GM12878 (cell line): ENCODE results near the gene SRPK3. TPM values are rescaled to one million over a fixed set of nuclear protein-coding genes. Genes with fewer than 3 reads are reported as not detected.

Experiments used
- ATAC-seq: fragments of 200-7000 bp; cut with Tn5 transposase; 3 replicates; pipeline ENCODE4 v1.9.1; 2020; ENCODE audit warnings: mild to moderate bottlenecking, moderate library complexity
- BruUV-seq: library from RNA; stranded (reverse); fragments of 400-500 nt; replicated peaks from 2 replicates; lab custom pipeline; 2021; lab: Mats Ljungman, UMichigan
- CTCF ChIA-PET: fragments of 300-600 bp; sonication (Branson Sonifier 250); formaldehyde crosslinking; extraction: SDS; loops from one replicate; lab custom pipeline; 2021; ENCODE audit warnings: inconsistent platforms; lab: Yijun Ruan, JAX
- POLR2A ChIA-PET: fragments of 350-600 bp; formaldehyde crosslinking; extraction: SDS; loops from one replicate; lab custom pipeline; 2021; ENCODE audit warnings: inconsistent platforms; lab: Charles Lee
- RAD21 ChIA-PET: fragments of 300-600 bp; sonication (Branson Sonifier 250); formaldehyde crosslinking; loops from one replicate; lab custom pipeline; 2023; ENCODE audit warnings: antibody characterized with exemption; ENCODE audit not compliant: unreplicated experiment; lab: Charles Lee
- SMC1A ChIA-PET: fragments of 300-600 bp; sonication (Branson Sonifier 250); formaldehyde crosslinking; loops from one replicate; lab custom pipeline; 2023; ENCODE audit not compliant: unreplicated experiment, uncharacterized antibody; lab: Charles Lee
- DNase-seq: peaks from one replicate; pipeline ENCODE4 v3.0.0-alpha.2; 2011; ENCODE audit warnings: low read depth, low spot score
- FAIRE-seq: peaks from 3 replicates; lab custom pipeline; 2011; peaks lifted over from hg19 to GRCh38; lab: Jason Lieb, UNC
- H2AFZ ChIP-seq: 2 replicates; pipeline ENCODE4 v1.6.0; 2011; ENCODE audit warnings: low read depth, low read length, control low read depth; ENCODE audit not compliant: control insufficient read depth
- H3K27ac ChIP-seq: 2 replicates; pipeline ENCODE4 v1.5.1; 2011; ENCODE audit warnings: control low read depth; ENCODE audit not compliant: control insufficient read depth, insufficient read depth
- H3K27me3 ChIP-seq, 2 experiments: replicated peaks in 1 of 2; 2 replicates each; pipeline versions ENCODE4 v1.6.0 to v1.6.1; 2011; ENCODE audit warnings: low read length in 1 of 2; ENCODE audit not compliant: control insufficient read depth in 2 of 2, insufficient read depth in 2 of 2
- H3K36me3 ChIP-seq, 2 experiments: 2 replicates each; pipeline ENCODE4 v1.5.1; 2011; ENCODE audit warnings: low read length in 1 of 2; ENCODE audit not compliant: control insufficient read depth in 2 of 2, insufficient read depth in 2 of 2
- H3K4me1 ChIP-seq: 2 replicates; pipeline ENCODE4 v1.6.1; 2011; ENCODE audit warnings: mild to moderate bottlenecking, low read length, moderate library complexity, mixed read lengths; ENCODE audit not compliant: control insufficient read depth, insufficient read depth
- H3K4me2 ChIP-seq: 2 replicates; pipeline ENCODE4 v1.6.0; 2011; ENCODE audit warnings: control low read depth; ENCODE audit not compliant: control insufficient read depth, insufficient read depth
- H3K4me3 ChIP-seq: fragments of 200-600 bp; sonication (generic); 2 replicates; pipeline ENCODE4 v1.5.1; 2016
- H3K79me2 ChIP-seq: 2 replicates; pipeline ENCODE4 v1.6.0; 2011; ENCODE audit warnings: low read length; ENCODE audit not compliant: control insufficient read depth, insufficient read depth
- H3K9ac ChIP-seq: 2 replicates; pipeline ENCODE4 v1.8.0; 2011; ENCODE audit warnings: low read length, control low read depth, mixed read lengths; ENCODE audit not compliant: control insufficient read depth, insufficient read depth
- H3K9me3 ChIP-seq: replicated peaks from 3 replicates; pipeline ENCODE4 v1.5.1; 2011; ENCODE audit warnings: mild to moderate bottlenecking, low read length; ENCODE audit not compliant: control insufficient read depth, insufficient read depth
- H4K20me1 ChIP-seq: 2 replicates; pipeline ENCODE4 v1.6.0; 2011; ENCODE audit not compliant: control insufficient read depth, insufficient read depth
- CEBPB ChIP-seq, 2 experiments: fragments of 150-350 bp in 1 of 2; IDR thresholded peaks; 2 replicates each; pipeline ENCODE4 v1.6.1; 2012 to 2014; ENCODE audit warnings: low read depth in 2 of 2, low read length in 2 of 2, borderline replicate concordance in 1 of 2, inconsistent platforms in 1 of 2
- HDAC6 ChIP-seq: fragments of 200-600 bp; sonication (generic); IDR thresholded peaks from one replicate; pipeline ENCODE4 v1.8.0; 2017; ENCODE audit warnings: antibody characterized with exemption; ENCODE audit not compliant: unreplicated experiment
- HSF1 ChIP-seq: fragments of 150-350 bp; IDR thresholded peaks from 2 replicates; pipeline ENCODE4 v1.6.1; 2014; ENCODE audit warnings: mild to moderate bottlenecking, low read depth, low read length
- IKZF2 ChIP-seq, 2 experiments: fragments of 450-650 bp; IDR thresholded peaks; 2 replicates each; pipeline ENCODE4 v1.6.1; 2017; ENCODE audit warnings: mild to moderate bottlenecking in 2 of 2, moderate library complexity in 2 of 2
- IRF5 ChIP-seq: fragments of 450-650 bp; IDR thresholded peaks from 2 replicates; pipeline ENCODE4 v1.6.1; 2017; ENCODE audit warnings: borderline replicate concordance
- JUNB ChIP-seq: IDR thresholded peaks from 2 replicates; pipeline ENCODE4 v1.6.1; 2016; ENCODE audit warnings: antibody characterized with exemption, mild to moderate bottlenecking
- MAX ChIP-seq: IDR thresholded peaks from 2 replicates; pipeline ENCODE4 v1.6.1; 2012; ENCODE audit warnings: low read depth, low read length, improper control_type of control experiment
- MLLT1 ChIP-seq: fragments of 450-650 bp; IDR thresholded peaks from 2 replicates; pipeline ENCODE4 v1.6.1; 2016; ENCODE audit warnings: mild to moderate bottlenecking
- MXI1 ChIP-seq: fragments of 150-350 bp; IDR thresholded peaks from 2 replicates; pipeline ENCODE4 v1.6.1; 2011; ENCODE audit warnings: low read depth, mild to moderate bottlenecking, inconsistent platforms, low read length, improper control_type of control experiment
- NFYA ChIP-seq: IDR thresholded peaks from 2 replicates; pipeline ENCODE4 v1.6.1; 2011; ENCODE audit warnings: low read depth, mild to moderate bottlenecking, low read length, improper control_type of control experiment, borderline replicate concordance
- NFYB ChIP-seq: IDR thresholded peaks from 2 replicates; pipeline ENCODE4 v1.6.1; 2011; ENCODE audit warnings: low read depth, mild to moderate bottlenecking, low read length, improper control_type of control experiment, moderate library complexity; ENCODE audit not compliant: insufficient read depth
- NR2C2 ChIP-seq: IDR thresholded peaks from 2 replicates; pipeline ENCODE4 v1.6.1; 2011; ENCODE audit warnings: borderline replicate concordance, low read depth; ENCODE audit not compliant: control insufficient read depth, insufficient read length
- RELB ChIP-seq: fragments of 450-650 bp; IDR thresholded peaks from 2 replicates; pipeline ENCODE4 v1.6.1; 2017; ENCODE audit warnings: low read depth, mild to moderate bottlenecking, moderate library complexity
- SIN3A ChIP-seq: IDR thresholded peaks from 2 replicates; pipeline ENCODE4 v1.6.1; 2012; ENCODE audit warnings: low read depth, low read length, improper control_type of control experiment
- ZNF217 ChIP-seq: fragments of 450-650 bp; IDR thresholded peaks from 2 replicates; pipeline ENCODE4 v1.6.1; 2017; ENCODE audit warnings: antibody characterized with exemption, mild to moderate bottlenecking
- ZNF622 ChIP-seq: fragments of 450-650 bp; IDR thresholded peaks from 2 replicates; pipeline ENCODE4 v1.6.1; 2017; ENCODE audit warnings: mild to moderate bottlenecking, inconsistent platforms
- WGBS: methylation state at CpG from one replicate; pipeline ENCODE4 v1.1.6; 2016; ENCODE audit warnings: low lambda C conversion rate; ENCODE audit not compliant: insufficient replicate concordance, insufficient coverage; ENCODE audit errors: missing lambda C conversion rate; 5-methylcytosine and 5-hydroxymethylcytosine counted together
- in situ Hi-C: fragments of 300-500 bp; cut with MboI; formaldehyde crosslinking; loops from 9 replicates; pipeline ENCODE4 v1.14.3; 2018; ENCODE audit warnings: mixed read lengths
- intact Hi-C: fragments of 100-400 bp; cut with micrococcal nuclease; formaldehyde crosslinking; loops from one replicate; pipeline ENCODE4 v1.14.2; 2022; ENCODE audit not compliant: unreplicated experiment
- polyA plus RNA-seq, 11 experiments: library from polyadenylated mRNA; depleted of rRNA in 4 of 11; unstranded in 6 of 11; stranded (reverse) in 5 of 11; fragments of >200 nt; fragmentation: Nextera tagmentation in 4 of 11; fragmentation: Illumina TruSeq in 1 of 11; extraction: Ambion mirVana in 4 of 11; extraction: Trizol in 1 of 11; gene quantifications; 1 replicate in 1 of 11; 2 replicates in 10 of 11; pipeline versions ENCODE4 v1.2.1 to v1.2.3, GENCODE V29; 2011 to 2016; ENCODE audit warnings: inconsistent platforms in 2 of 11, missing spikeins in 2 of 11, low read depth in 1 of 11
- total RNA-seq, 4 experiments: library from RNA; depleted of rRNA in 3 of 4; stranded (reverse); fragments of >200 nt in 3 of 4; fragmentation: Illumina TruSeq in 1 of 4; extraction: Trizol in 1 of 4; gene quantifications; 2 replicates each; pipeline versions ENCODE4 v1.2.1 to v1.2.3, GENCODE V29; 2013 to 2021

The SRPK3 gene
- total and polyA plus RNA-seq, 10 of the 15 experiments (the other 5 are each of a cell fraction or from before 2014, with no cell fraction given): 0.05 to 0.19 TPM; not detected in 8

- Histone ChIP-seq H3K27ac (no peak overlapping the region; the same call in 1 of the 2 replicates), H3K4me1 (peaks cover 20% of the 10 kb centered on the region), H3K27me3 (no peaks in the 10 kb centered on the region), H3K9me3 (peaks cover 2% of the 10 kb centered on the region; the same call in 1 of the 3 replicates), H4K20me1 (no peaks in the 10 kb centered on the region), H2AFZ (no peak overlapping the region), H3K4me3 (no peak overlapping the region), H3K4me2 (no peak overlapping the region), H3K79me2 (no peaks in the 10 kb centered on the region), H3K9ac (no peak overlapping the region), H3K36me3 (no peaks in the 10 kb centered on the region)
- BruUV-seq: no TSS peak
- FAIRE-seq (peak; percentile 35), ATAC-seq (peak; percentile 13; the same call in 1 of the 3 replicates), DNase-seq (no peak)
- 53% methylated on average over 6 of the region's 6 CpGs for WGBS
- in situ Hi-C loops (loop anchor here (10.0 kb wide), 2 partner anchors 54 to 56 kb away; partner anchors contain the start of genes PNCK and SRPK3), intact Hi-C loops (no loop called here)
- ChIA-PET POLR2A (no interaction called here), SMC1A (no interaction called here), RAD21 (no interaction called here), CTCF (interaction anchor here (0.5 to 1.5 kb wide), 2 partner anchors 65 to 87 kb away, joined by 3 to 4 read pairs; no protein-coding TSS in a partner anchor)
- TF ChIP-seq NFYA (no peak), CEBPB (IDR thresholded peaks at IDR 0.05; ENCODE audit: borderline replicate concordance in 1 of 2, low read depth in 2 of 2, low read length in 2 of 2) (peak in 1 of 2 experiments; percentile 51; a peak in 1 of 4 replicates), HDAC6 (no peak), MXI1 (no peak), IRF5 (no peak), NR2C2 (no peak), NFYB (no peak), ZNF217 (no peak), IKZF2 (IDR thresholded peaks at IDR 0.05) (peak in 1 of 2 experiments; percentile 22; a peak in 1 of 4 replicates), MLLT1 (no peak), RELB (no peak), ZNF622 (no peak), JUNB (peak; percentile 48; the same call in 1 of the 2 replicates), SIN3A (no peak), HSF1 (0 out of 2 replicates have a peak, but pooled peaks have one; percentile 34), MAX (no peak)
Observed at GRCh38 chrX:153731117-153731844, 49.6 kb upstream of the SRPK3 start.
